ENCODE data around the gene BTK. TPM values are rescaled to one million over a fixed set of nuclear protein-coding genes. Genes with fewer than 3 reads are reported as not detected.
A peak's percentile ranks its signal among the peaks of the same experiment; 100 is the strongest.

Gene BTK
- total RNA-seq, 4 donors from 2014 or later: 0.15 to 4.2 (median 0.83) TPM

- Histone ChIP-seq H3K9me3 (no peaks in the 10 kb centered on the region), H3K4me3 (peak overlapping the region; percentile 43 to 68 (median 60)), H3K36me3 (peaks cover 0 to 14% (median 0%) of the 10 kb centered on the region in 3 donors), H3K27me3 (no peaks in the 10 kb centered on the region), H3K4me1 (peaks cover 0 to 44% (median 0%) of the 10 kb centered on the region in 3 donors), H3K27ac (peak overlapping the region; percentile 90 to 96 (median 94))
- no peak for TF ChIP-seq POLR2A (IDR thresholded peaks at IDR 0.05)
- intact Hi-C loops (cut with DNase I): no loop called here
- no peak for DNase-seq
- 0 to 16% methylated on average over 6 to 14 of the region's 15 CpGs for WGBS, 2 donors
Observed at GRCh38 chrX:101407167-101407747, 21.3 kb upstream of the BTK start.

DNA sequence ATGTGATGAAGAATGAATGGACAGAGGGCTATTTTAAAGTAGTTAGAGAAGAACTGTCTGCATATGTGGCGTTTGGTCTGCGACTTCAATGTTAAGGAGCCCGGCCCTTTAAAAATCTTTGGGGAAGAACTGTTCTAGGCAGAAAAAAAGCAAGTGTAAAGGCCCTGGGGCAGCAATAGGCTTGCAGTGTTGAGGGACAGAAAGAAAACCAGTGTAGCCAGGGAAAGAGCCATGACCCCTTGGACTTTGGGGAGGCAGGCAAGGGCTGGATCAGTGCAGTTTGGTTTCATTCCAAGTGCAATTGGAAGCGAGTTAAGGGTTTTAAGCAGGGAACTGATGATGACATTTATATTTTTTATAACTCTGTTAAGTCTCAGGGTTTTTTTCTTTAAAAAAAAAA lies 13.8 kb upstream of the BTK start:
- H3K9me3 ChIP-seq: no peaks in the 10 kb centered on the region
- 68 to 97% methylated on average over 4 of the region's 4 CpGs for WGBS, 2 donors
- H3K4me1 ChIP-seq: peaks cover 0 to 7% (median 0%) of the 10 kb centered on the region in 3 donors
- no peak overlapping the region for H3K27ac ChIP-seq
- DNase-seq: no peak
- H3K4me3 ChIP-seq: no peak overlapping the region
- H3K27me3 ChIP-seq: no peaks in the 10 kb centered on the region
- peaks cover 0 to 29% (median 0%) of the 10 kb centered on the region in 3 donors for H3K36me3 ChIP-seq
- TF ChIP-seq POLR2A (IDR thresholded peaks at IDR 0.05): no peak
- TF ChIP-seq, protein P1, sequence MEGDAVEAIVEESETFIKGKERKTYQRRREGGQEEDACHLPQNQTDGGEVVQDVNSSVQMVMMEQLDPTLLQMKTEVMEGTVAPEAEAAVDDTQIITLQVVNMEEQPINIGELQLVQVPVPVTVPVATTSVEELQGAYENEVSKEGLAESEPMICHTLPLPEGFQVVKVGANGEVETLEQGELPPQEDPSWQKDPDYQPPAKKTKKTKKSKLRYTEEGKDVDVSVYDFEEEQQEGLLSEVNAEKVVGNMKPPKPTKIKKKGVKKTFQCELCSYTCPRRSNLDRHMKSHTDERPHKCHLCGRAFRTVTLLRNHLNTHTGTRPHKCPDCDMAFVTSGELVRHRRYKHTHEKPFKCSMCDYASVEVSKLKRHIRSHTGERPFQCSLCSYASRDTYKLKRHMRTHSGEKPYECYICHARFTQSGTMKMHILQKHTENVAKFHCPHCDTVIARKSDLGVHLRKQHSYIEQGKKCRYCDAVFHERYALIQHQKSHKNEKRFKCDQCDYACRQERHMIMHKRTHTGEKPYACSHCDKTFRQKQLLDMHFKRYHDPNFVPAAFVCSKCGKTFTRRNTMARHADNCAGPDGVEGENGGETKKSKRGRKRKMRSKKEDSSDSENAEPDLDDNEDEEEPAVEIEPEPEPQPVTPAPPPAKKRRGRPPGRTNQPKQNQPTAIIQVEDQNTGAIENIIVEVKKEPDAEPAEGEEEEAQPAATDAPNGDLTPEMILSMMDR (IDR thresholded peaks at IDR 0.05): no peak
- intact Hi-C loops (cut with DNase I): no loop called here

- Histone ChIP-seq H3K4me1 (peaks cover 0 to 7% (median 0%) of the 10 kb centered on the region in 3 donors), H3K9me3 (no peaks in the 10 kb centered on the region), H3K27ac (no peak overlapping the region), H3K36me3 (peaks cover 0 to 29% (median 0%) of the 10 kb centered on the region in 3 donors), H3K4me3 (no peak overlapping the region), H3K27me3 (no peaks in the 10 kb centered on the region)
- intact Hi-C loops (cut with DNase I): no loop called here
- TF ChIP-seq, protein P1 (IDR thresholded peaks at IDR 0.05): no peak
- TF ChIP-seq POLR2A (IDR thresholded peaks at IDR 0.05): no peak
- no peak for DNase-seq
- 60 to 97% methylated on average over 4 of the region's 4 CpGs for WGBS, 2 donors
Observed at GRCh38 chrX:101398694-101399093, 12.7 kb upstream of the BTK start.

DNA sequence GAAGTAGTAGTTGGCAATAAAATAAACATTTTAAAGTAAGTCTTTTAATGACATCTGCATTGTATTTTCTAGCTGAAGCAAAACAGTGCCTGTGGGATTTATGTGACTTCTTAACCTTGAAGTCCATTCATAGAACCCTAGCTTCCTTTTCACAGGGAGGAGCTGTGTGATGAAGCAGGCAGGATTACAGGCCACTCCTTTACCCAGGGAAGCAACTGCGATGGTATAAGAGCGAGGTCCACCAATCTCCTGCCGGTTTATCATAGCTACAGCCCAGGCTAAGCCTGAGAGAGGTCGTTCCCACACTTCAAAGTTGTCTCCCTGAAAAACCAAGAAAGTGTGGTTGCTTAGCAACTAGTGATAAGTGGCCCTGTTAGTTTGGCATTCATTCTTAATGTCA lies 11.8 kb upstream of the BTK start:
- Histone ChIP-seq H3K27me3 (no peaks in the 10 kb centered on the region), H3K4me1 (peaks cover 0 to 7% (median 0%) of the 10 kb centered on the region in 3 donors), H3K27ac (peak overlapping the region in 1 of 4 donors; percentile 3), H3K9me3 (no peaks in the 10 kb centered on the region), H3K4me3 (no peak overlapping the region), H3K36me3 (peaks cover 0 to 29% (median 0%) of the 10 kb centered on the region in 3 donors)
- TF ChIP-seq, protein P1 (IDR thresholded peaks at IDR 0.05): no peak
- no peak for TF ChIP-seq POLR2A (IDR thresholded peaks at IDR 0.05)
- WGBS, 2 donors: 54 to 56% methylated on average over 4 of the region's 4 CpGs
- intact Hi-C loops (cut with DNase I): no loop called here
- no peak for DNase-seq

GRCh38 chrX:101395789-101396188 lies 9.8 kb upstream of the BTK start:
- no peak overlapping the region for H3K27ac ChIP-seq
- peaks cover 0 to 21% (median 7%) of the 10 kb centered on the region in 3 donors for H3K4me1 ChIP-seq
- 63 to 74% methylated on average over 1 of the region's 1 CpG for WGBS, 2 donors
- no peak for DNase-seq
- no peak overlapping the region for H3K4me3 ChIP-seq
- intact Hi-C loops (cut with DNase I): no loop called here
- TF ChIP-seq POLR2A (IDR thresholded peaks at IDR 0.05): no peak
- TF ChIP-seq, protein P1 (IDR thresholded peaks at IDR 0.05): no peak
- peaks cover 0 to 20% (median 0%) of the 10 kb centered on the region in 3 donors for H3K36me3 ChIP-seq
- no peaks in the 10 kb centered on the region for H3K27me3 ChIP-seq
- no peaks in the 10 kb centered on the region for H3K9me3 ChIP-seq
